ENCODE results near the gene LRRC51.

DNA sequence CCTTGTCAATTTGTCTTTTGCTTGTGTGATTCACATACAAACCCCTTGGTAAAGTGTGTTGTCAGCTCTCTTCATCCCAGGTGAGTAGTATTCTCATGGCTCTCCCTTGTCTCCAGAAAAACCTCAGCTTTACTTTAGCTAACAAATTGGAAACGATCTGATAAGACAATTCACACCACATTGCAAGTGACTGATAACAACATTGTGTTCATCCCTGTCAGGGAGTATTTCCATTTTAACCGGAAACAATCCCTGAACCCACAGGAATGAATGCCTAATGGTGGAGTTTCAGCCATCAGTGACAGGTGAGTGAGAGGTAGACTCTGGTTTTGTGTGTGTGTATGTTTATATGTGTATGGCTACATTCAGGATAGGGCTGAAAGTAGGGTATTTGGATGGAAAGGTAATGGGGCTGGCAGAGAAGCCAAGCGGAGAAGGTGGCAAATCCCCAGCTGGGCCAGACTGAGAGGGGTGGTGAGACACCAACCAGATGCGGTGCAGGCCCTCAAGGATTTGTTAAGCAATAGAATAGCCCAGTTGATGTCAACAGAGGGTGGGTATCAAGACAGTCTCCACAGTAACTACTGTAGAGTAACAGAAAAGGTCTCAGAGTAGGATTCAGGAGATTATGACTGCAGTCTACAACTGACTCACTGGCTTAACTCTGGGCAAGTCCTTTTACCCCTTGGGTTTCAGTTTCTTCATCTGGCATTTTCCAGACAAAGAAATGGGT lies 7.6 kb downstream of the LRRC51 start:
- TF ChIP-seq, protein P1, sequence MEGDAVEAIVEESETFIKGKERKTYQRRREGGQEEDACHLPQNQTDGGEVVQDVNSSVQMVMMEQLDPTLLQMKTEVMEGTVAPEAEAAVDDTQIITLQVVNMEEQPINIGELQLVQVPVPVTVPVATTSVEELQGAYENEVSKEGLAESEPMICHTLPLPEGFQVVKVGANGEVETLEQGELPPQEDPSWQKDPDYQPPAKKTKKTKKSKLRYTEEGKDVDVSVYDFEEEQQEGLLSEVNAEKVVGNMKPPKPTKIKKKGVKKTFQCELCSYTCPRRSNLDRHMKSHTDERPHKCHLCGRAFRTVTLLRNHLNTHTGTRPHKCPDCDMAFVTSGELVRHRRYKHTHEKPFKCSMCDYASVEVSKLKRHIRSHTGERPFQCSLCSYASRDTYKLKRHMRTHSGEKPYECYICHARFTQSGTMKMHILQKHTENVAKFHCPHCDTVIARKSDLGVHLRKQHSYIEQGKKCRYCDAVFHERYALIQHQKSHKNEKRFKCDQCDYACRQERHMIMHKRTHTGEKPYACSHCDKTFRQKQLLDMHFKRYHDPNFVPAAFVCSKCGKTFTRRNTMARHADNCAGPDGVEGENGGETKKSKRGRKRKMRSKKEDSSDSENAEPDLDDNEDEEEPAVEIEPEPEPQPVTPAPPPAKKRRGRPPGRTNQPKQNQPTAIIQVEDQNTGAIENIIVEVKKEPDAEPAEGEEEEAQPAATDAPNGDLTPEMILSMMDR (IDR thresholded peaks at IDR 0.05; ENCODE audit: low read length), result no peak
- TF ChIP-seq EZH2 (optimal IDR thresholded peaks at IDR 0.05; ENCODE audit: low read depth, low read length) (no peak), EZH2phosphoT487 (IDR thresholded peaks at IDR 0.05; ENCODE audit: low read length) (no peak)
